SU-DHL-6 (cell line): Measurements from ENCODE around the gene ATL2.

Source experiments
- H2AFZ ChIP-seq: fragments of 200-600 bp; sonication (generic); 2 replicates; pipeline ENCODE4 v1.6.1; 2014; ENCODE audit warnings: low read depth, mild to moderate bottlenecking, moderate library complexity, mixed read lengths, antibody characterized with exemption, low read length; ENCODE audit not compliant: severe bottlenecking
- H3F3A ChIP-seq: fragments of 200-600 bp; shearing (Covaris generic); 2 replicates; pipeline ENCODE4 v1.6.0; 2016; ENCODE audit warnings: antibody characterized with exemption, mild to moderate bottlenecking; ENCODE audit not compliant: insufficient read depth
- H3K27ac ChIP-seq: fragments of 200-600 bp; sonication (generic); 2 replicates; pipeline ENCODE4 v1.5.1; 2016; ENCODE audit warnings: low read depth, mild to moderate bottlenecking, low read length, moderate library complexity, mixed read lengths
- H3K27me3 ChIP-seq: fragments of 200-600 bp; sonication (generic), shearing (Covaris generic); 2 replicates; pipeline ENCODE4 v1.6.0; 2014; ENCODE audit warnings: mild to moderate bottlenecking, low read length
- H3K36me3 ChIP-seq: fragments of 200-600 bp; sonication (generic); 2 replicates; pipeline ENCODE4 v1.6.1; 2014; ENCODE audit warnings: mild to moderate bottlenecking, low read length, mixed read lengths
- H3K4me2 ChIP-seq: fragments of 300-600, 200-600 bp; shearing (Covaris generic), sonication (generic); 2 replicates; pipeline ENCODE4 v1.6.0; 2014; ENCODE audit warnings: low read length, low read depth, mild to moderate bottlenecking; ENCODE audit not compliant: poor library complexity, severe bottlenecking
- H3K4me3 ChIP-seq: fragments of 200-600 bp; sonication (generic); 2 replicates; pipeline ENCODE4 v1.5.1; 2014; ENCODE audit warnings: antibody characterized with exemption, low read length, mild to moderate bottlenecking, mixed read lengths; ENCODE audit not compliant: insufficient read depth, poor library complexity, severe bottlenecking
- H3K79me2 ChIP-seq: fragments of 200-600 bp; sonication (generic); 2 replicates; pipeline ENCODE4 v1.6.1; 2014; ENCODE audit warnings: mild to moderate bottlenecking, low read length, moderate library complexity; ENCODE audit not compliant: insufficient read depth
- H3K9ac ChIP-seq: fragments of 200-600 bp; sonication (generic); 2 replicates; pipeline ENCODE4 v1.7.0; 2014; ENCODE audit warnings: mild to moderate bottlenecking, low read length
- H3K9me2 ChIP-seq: fragments of 200-600 bp; sonication (generic); replicated peaks from 2 replicates; pipeline ENCODE4 v1.6.1; 2014; ENCODE audit warnings: low read length; ENCODE audit not compliant: insufficient read depth
- H3K9me3 ChIP-seq: fragments of 200-600 bp; sonication (generic); 2 replicates; pipeline ENCODE4 v1.6.1; 2014; ENCODE audit warnings: low read length, mixed read lengths; ENCODE audit not compliant: insufficient read depth
- H4K20me1 ChIP-seq: fragments of 200-600 bp; sonication (generic); 2 replicates; pipeline ENCODE4 v1.6.1; 2014; ENCODE audit warnings: low read depth, mild to moderate bottlenecking, antibody characterized with exemption, low read length, moderate library complexity, mixed read lengths
- CTCF ChIP-seq: fragments of 200-600 bp; sonication (generic); IDR thresholded peaks from one replicate; pipeline ENCODE4 v1.5.1; 2017; ENCODE audit warnings: antibody characterized with exemption, mild to moderate bottlenecking, low read length, moderate library complexity; ENCODE audit not compliant: insufficient read depth, poor library complexity, severe bottlenecking
- EZH2phosphoT487 ChIP-seq: fragments of 200-600 bp; sonication (generic), shearing (Covaris generic); conservative IDR thresholded peaks from 2 replicates; pipeline ENCODE4 v1.6.1; 2018; ENCODE audit warnings: mild to moderate bottlenecking, antibody characterized with exemption, low read length, moderate library complexity, mixed read lengths

ATL2 gene

DNA sequence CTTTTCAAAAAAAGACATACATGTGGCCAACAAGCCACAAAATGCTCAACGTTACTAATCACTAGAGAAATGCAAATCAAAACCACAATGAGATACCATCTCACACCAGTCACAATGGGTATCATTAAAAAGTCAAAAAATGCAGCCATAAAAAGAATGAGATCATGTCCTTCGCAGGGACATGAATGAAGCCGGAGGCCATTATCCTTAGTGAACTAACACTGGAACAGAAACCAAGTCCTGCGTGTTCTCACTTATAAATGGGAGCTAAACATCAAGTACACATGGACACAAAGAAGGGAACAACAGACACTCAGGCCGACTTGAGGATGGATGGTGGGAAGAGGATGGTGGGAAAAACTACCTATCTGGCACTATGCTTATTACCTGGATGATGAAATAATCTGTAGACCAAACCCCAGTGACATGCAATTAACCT, 17.8 kb upstream of the ATL2 start:
- H3F3A ChIP-seq, result no peaks in the 10 kb centered on the region
- H3K4me3 ChIP-seq, result no peak overlapping the region
- no peak overlapping the region for H3K9ac ChIP-seq
- H3K27me3 ChIP-seq, result no peaks in the 10 kb centered on the region
- H3K4me2 ChIP-seq, result peak overlapping the region; percentile 30
- no peaks in the 10 kb centered on the region for H3K79me2 ChIP-seq
- H3K9me3 ChIP-seq, result no peaks in the 10 kb centered on the region
- peak overlapping the region; percentile 5 for H2AFZ ChIP-seq
- TF ChIP-seq CTCF, result no peak
- no peak for TF ChIP-seq EZH2phosphoT487
- H4K20me1 ChIP-seq, result no peaks in the 10 kb centered on the region
- H3K36me3 ChIP-seq, result no peaks in the 10 kb centered on the region
- H3K9me2 ChIP-seq, result no peaks in the 10 kb centered on the region
- H3K27ac ChIP-seq, result no peak overlapping the region

DNA sequence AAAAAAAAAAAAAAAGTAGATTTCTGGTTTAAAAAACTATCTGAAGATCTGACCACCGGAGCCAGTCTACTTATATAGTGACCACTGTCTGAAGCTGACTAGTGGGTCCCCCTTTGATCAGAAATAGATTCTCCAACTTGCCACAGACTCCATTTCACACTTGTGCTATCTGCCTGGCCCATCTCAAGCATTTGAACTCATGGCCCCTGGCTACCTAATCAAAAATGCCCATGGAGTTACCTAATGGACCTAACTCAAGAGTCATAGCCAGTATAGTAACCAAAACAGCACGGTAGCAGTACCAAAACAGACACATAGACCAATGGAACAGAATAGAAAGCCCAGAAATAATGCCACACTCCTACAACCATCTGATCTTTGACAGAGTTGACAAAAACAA, 17.0 kb upstream of the ATL2 start:
- Histone ChIP-seq H3K9ac (no peak overlapping the region), H3K36me3 (no peaks in the 10 kb centered on the region), H3K4me2 (no peak overlapping the region), H3K9me2 (no peaks in the 10 kb centered on the region), H3K9me3 (no peaks in the 10 kb centered on the region), H3K27ac (no peak overlapping the region), H3K79me2 (no peaks in the 10 kb centered on the region), H4K20me1 (no peaks in the 10 kb centered on the region), H3K27me3 (no peaks in the 10 kb centered on the region), H3K4me3 (no peak overlapping the region), H3F3A (no peaks in the 10 kb centered on the region), H2AFZ (no peak overlapping the region)
- TF ChIP-seq CTCF, result no peak

DNA sequence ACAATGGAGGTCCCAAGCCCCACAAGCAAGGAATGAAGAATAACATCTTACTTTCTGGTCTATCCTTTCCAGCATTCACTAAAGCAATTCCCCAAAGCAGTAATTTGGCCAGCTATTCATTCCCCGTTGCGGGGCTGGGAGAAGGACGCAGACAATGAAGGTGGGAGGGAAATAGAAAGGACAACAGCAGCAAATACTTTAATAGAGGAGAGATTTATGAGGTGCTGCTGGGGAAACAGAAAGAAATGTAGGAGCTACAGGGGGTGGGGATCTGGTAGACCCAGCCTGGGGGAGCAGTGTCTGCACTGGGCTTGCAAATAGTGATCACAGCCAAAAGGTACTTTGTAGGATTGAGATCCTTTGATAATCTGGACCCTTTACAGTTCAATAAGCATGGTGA, 13.9 kb upstream of the ATL2 start:
- Histone ChIP-seq H3K4me2 (no peak overlapping the region), H3K9me2 (no peaks in the 10 kb centered on the region), H3F3A (no peaks in the 10 kb centered on the region), H3K27ac (no peak overlapping the region), H3K79me2 (no peaks in the 10 kb centered on the region), H2AFZ (no peak overlapping the region), H3K9me3 (no peaks in the 10 kb centered on the region), H4K20me1 (no peaks in the 10 kb centered on the region), H3K4me3 (no peak overlapping the region), H3K9ac (no peak overlapping the region), H3K27me3 (no peaks in the 10 kb centered on the region), H3K36me3 (no peaks in the 10 kb centered on the region)
- TF ChIP-seq EZH2phosphoT487 (no peak), CTCF (no peak)

GRCh38 chr2:38387887-38388286, 10.8 kb upstream of the ATL2 start:
- Histone ChIP-seq H3K79me2 (no peaks in the 10 kb centered on the region), H3K4me3 (no peak overlapping the region), H3K4me2 (no peak overlapping the region), H3K36me3 (no peaks in the 10 kb centered on the region), H3K27me3 (no peaks in the 10 kb centered on the region), H4K20me1 (no peaks in the 10 kb centered on the region), H3F3A (no peaks in the 10 kb centered on the region), H3K9me3 (no peaks in the 10 kb centered on the region), H3K27ac (no peak overlapping the region), H3K9ac (no peak overlapping the region), H2AFZ (no peak overlapping the region), H3K9me2 (no peaks in the 10 kb centered on the region)
- TF ChIP-seq EZH2phosphoT487, result no peak
- no peak for TF ChIP-seq CTCF
